ENCODE measurements around the gene SHROOM3.

DNA sequence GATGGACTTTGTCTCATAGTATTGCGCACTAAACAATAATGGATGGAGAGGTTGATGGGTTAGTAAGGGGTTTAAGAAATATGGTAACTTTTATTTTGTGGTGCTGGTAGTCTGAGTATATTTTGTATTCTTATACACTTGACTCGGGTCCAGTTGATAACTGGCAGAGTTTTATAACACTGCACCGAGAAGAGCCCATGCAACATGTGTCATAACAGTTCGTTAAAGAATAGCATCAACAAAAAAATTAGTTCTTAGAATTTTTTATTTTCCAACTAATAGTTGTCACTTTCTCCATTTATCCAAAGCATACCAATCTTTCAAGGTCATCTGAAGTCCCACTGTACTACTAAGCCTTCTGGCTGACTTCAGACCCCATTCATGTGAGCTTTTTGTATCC lies 287.8 kb downstream of the SHROOM3 start:
- no peak for TF ChIP-seq SIN3A (IDR thresholded peaks at IDR 0.05; ENCODE audit: borderline replicate concordance, insufficient read depth, low read length)
- TF ChIP-seq, protein P1, sequence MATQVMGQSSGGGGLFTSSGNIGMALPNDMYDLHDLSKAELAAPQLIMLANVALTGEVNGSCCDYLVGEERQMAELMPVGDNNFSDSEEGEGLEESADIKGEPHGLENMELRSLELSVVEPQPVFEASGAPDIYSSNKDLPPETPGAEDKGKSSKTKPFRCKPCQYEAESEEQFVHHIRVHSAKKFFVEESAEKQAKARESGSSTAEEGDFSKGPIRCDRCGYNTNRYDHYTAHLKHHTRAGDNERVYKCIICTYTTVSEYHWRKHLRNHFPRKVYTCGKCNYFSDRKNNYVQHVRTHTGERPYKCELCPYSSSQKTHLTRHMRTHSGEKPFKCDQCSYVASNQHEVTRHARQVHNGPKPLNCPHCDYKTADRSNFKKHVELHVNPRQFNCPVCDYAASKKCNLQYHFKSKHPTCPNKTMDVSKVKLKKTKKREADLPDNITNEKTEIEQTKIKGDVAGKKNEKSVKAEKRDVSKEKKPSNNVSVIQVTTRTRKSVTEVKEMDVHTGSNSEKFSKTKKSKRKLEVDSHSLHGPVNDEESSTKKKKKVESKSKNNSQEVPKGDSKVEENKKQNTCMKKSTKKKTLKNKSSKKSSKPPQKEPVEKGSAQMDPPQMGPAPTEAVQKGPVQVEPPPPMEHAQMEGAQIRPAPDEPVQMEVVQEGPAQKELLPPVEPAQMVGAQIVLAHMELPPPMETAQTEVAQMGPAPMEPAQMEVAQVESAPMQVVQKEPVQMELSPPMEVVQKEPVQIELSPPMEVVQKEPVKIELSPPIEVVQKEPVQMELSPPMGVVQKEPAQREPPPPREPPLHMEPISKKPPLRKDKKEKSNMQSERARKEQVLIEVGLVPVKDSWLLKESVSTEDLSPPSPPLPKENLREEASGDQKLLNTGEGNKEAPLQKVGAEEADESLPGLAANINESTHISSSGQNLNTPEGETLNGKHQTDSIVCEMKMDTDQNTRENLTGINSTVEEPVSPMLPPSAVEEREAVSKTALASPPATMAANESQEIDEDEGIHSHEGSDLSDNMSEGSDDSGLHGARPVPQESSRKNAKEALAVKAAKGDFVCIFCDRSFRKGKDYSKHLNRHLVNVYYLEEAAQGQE (IDR thresholded peaks at IDR 0.05; ENCODE audit: insufficient read depth in 1 of 2, low read depth in 2 of 2, low read length in 2 of 2), result no peak
- TF ChIP-seq POLR2AphosphoS5 (IDR thresholded peaks at IDR 0.05; ENCODE audit: low read depth, low read length), result no peak

Data from PFSK-1 (cell line).